ENCODE results near the gene KLHL22.

DNA sequence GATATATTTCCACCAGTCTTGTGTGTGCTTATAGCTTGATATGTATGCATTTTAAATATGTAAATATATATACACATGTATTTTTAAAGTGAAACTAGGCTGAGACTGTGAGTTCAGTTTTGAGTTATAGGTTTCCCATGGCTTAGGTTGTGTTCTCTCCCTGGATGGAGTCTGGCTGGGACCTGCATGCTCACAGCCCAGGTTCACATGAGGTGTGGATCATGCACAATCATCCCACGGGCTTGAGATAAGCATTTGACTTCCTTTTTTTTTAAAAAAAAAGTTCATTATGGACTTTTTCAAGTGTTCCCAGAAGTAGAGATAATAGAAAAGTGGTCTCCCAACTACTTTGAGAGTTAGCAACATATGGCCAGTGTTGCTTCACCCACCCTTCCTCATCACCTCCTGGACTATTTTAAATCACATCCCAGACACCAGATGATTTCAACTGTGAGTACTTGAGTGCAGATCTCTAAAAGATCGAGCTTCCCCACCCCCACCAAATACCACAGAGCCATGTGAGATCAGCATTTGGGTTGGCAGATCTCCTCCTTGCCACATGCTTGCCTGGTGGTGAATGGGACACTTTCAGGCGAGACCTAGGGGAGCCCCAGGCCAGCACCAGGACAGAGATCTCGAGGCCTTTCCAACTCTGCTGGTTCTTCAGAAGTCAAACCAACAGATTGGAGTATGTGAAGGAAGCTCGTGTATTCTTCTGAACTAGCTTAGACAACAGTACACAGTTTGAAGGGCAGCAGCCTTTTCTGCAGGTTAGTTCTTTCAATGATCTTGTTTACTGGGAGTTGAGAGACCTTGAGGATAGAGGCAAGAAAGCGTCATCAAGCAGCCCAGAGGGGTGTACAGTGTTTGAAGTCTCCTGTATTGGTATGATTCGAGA is 27.7 kb upstream of the KLHL22 start:
- TF ChIP-seq, protein P1, sequence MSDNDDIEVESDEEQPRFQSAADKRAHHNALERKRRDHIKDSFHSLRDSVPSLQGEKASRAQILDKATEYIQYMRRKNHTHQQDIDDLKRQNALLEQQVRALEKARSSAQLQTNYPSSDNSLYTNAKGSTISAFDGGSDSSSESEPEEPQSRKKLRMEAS (IDR thresholded peaks at IDR 0.05; ENCODE audit: insufficient read depth, insufficient read length) = no peak
- TF ChIP-seq, protein P2, sequence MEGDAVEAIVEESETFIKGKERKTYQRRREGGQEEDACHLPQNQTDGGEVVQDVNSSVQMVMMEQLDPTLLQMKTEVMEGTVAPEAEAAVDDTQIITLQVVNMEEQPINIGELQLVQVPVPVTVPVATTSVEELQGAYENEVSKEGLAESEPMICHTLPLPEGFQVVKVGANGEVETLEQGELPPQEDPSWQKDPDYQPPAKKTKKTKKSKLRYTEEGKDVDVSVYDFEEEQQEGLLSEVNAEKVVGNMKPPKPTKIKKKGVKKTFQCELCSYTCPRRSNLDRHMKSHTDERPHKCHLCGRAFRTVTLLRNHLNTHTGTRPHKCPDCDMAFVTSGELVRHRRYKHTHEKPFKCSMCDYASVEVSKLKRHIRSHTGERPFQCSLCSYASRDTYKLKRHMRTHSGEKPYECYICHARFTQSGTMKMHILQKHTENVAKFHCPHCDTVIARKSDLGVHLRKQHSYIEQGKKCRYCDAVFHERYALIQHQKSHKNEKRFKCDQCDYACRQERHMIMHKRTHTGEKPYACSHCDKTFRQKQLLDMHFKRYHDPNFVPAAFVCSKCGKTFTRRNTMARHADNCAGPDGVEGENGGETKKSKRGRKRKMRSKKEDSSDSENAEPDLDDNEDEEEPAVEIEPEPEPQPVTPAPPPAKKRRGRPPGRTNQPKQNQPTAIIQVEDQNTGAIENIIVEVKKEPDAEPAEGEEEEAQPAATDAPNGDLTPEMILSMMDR (IDR thresholded peaks at IDR 0.05; ENCODE audit: extremely low read depth in 1 of 2, insufficient read depth in 1 of 2, low read depth in 1 of 2, low read length in 2 of 2) = no peak
- TF ChIP-seq POLR2A (IDR thresholded peaks at IDR 0.05; ENCODE audit: low read depth, low read length) (no peak), MYC (IDR thresholded peaks at IDR 0.05; ENCODE audit: low read depth, low read length) (no peak), EZH2 (IDR thresholded peaks at IDR 0.05; ENCODE audit: borderline replicate concordance, low read depth, low read length, severe bottlenecking) (no peak), POLR2AphosphoS5 (IDR thresholded peaks at IDR 0.05; ENCODE audit: insufficient read depth, low read depth, low read length) (no peak), JUN (IDR thresholded peaks at IDR 0.05; ENCODE audit: borderline replicate concordance, insufficient read depth, insufficient read length, low read depth) (no peak)

All from endothelial cell of umbilical vein (primary cell).